HG02884 (cell line): ENCODE data around the gene AFG1L.

Experiments used
- ATAC-seq: cut with Tn5 transposase; IDR thresholded peaks from one replicate; pipeline ENCODE4 v1.9.1; 2021; ENCODE audit warnings: mild to moderate bottlenecking, moderate library complexity; ENCODE audit not compliant: unreplicated experiment

Gene AFG1L

DNA sequence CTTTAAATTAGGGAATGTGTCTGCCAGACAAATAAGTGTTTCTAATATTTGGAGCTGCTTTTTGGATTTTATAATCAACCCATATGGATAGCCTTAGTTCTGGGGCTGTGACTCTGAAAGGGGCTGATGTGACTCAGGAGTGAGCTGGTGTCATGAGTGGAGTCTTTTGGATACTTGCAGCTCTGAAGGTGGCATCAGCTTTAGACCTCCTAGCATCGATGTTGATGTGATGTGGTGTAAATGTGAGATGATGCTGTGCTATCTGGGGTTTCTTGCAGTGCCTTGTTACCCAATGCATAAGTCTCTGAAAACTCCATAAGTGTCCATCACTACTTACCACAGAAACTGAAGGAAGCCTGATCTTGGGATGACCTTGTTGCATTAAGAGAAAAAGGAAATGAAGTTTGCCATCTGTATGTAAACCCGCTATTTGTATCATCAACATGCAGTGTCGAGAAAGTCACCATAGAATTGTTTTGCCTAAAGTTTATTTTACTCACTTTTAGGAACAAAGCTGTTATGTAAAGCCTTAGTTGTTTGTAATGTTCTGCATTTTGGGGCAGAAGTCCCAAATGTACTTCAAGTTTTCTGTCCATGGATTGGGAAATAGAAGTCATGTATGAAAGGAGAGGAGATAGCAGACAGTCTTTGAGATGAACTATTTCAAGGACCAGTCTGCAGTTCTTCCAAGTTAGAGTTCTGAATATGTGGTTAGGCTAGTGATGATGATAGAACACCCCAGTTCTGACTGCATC, 273.9 kb downstream of the AFG1L start:
- ATAC-seq, result no peak

GRCh38 chr6:108570517-108570916, 275.7 kb downstream of the AFG1L start:
- no peak for ATAC-seq

DNA sequence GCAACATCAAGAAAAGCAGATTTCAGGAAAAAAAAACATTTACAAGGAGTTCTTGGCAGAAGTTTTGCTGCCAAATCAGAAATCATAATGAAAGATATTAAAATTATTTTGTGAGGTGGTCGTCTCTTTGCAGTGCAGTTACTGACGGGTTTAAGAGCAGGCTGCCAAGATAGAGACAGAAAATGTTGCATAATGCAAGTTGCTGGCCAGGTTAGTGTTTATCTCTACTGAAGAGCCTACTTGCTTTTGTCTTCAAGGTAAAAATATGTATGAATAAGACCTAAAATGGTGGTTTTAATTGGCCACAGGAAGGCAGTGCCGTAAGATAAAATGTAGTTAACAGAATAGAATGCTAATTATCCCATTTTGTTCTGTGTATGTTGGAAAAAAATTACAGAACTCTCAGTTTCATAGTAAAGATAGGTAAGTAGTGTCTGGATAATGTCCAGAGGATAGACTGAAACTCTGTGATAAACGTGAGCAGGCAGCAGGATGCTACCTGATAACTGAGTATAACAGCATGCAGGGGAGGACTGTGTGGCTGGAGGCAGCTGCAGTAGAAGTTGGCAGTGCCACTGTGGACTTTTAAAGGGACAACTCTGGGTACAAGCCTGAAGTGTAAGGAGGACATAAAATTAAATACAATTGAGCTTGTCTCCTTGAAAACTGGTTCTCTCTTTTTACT, 279.7 kb downstream of the AFG1L start:
- ATAC-seq, result no peak
